IMR-90 (cell line): Measurements from ENCODE around the gene SLC23A3. TPM values are rescaled to one million over a fixed set of nuclear protein-coding genes. Genes with fewer than 3 reads are reported as not detected.

Source experiments
- ATAC-seq: fragments of 200-7000 bp; cut with Tn5 transposase; 2 replicates; pipeline ENCODE4 v1.9.1; 2020; ENCODE audit warnings: low read depth, mild to moderate bottlenecking, moderate library complexity
- BruUV-seq: library from RNA; stranded (reverse); fragments of 400-500 nt; replicated peaks from 2 replicates; lab custom pipeline; 2021; lab: Mats Ljungman, UMichigan
- CTCF ChIA-PET: fragments of 300-600 bp; formaldehyde crosslinking; extraction: SDS; loops from one replicate; lab custom pipeline; 2021; ENCODE audit warnings: antibody characterized with exemption; lab: Yijun Ruan, JAX
- POLR2A ChIA-PET: fragments of 300-600 bp; sonication (Branson Sonifier 250); formaldehyde crosslinking; loops from one replicate; lab custom pipeline; 2022; ENCODE audit warnings: antibody characterized with exemption; ENCODE audit not compliant: unreplicated experiment; lab: Charles Lee
- DNase-seq: peaks from one replicate; pipeline ENCODE4 v3.0.0; 2013
- H2AFZ ChIP-seq: replicated peaks from 2 replicates; pipeline ENCODE3; 2013; ENCODE audit warnings: low read length, mild to moderate bottlenecking; ENCODE audit not compliant: poor library complexity
- H2AK5ac ChIP-seq: 2 replicates; pipeline ENCODE4 v1.6.1; 2013; ENCODE audit warnings: low read depth, low read length, inconsistent platforms
- H2AK9ac ChIP-seq: replicated peaks from 2 replicates; pipeline ENCODE3; 2013; ENCODE audit warnings: mild to moderate bottlenecking, low read depth, low read length, moderate library complexity; ENCODE audit not compliant: poor library complexity
- H2BK120ac ChIP-seq: 2 replicates; pipeline ENCODE4 v1.6.1; 2013; ENCODE audit warnings: low read depth, low read length, inconsistent platforms
- H2BK15ac ChIP-seq: 3 replicates; pipeline ENCODE4 v1.6.1; 2013; ENCODE audit warnings: low read depth, low read length, inconsistent platforms
- H2BK20ac ChIP-seq: 2 replicates; pipeline ENCODE4 v1.6.1; 2013; ENCODE audit warnings: low read depth, mild to moderate bottlenecking, inconsistent platforms, low read length, moderate library complexity
- H2BK5ac ChIP-seq: 2 replicates; pipeline ENCODE4 v1.6.1; 2013; ENCODE audit warnings: mild to moderate bottlenecking, low read depth, low read length, inconsistent platforms; ENCODE audit not compliant: poor library complexity, severe bottlenecking
- H3K14ac ChIP-seq: replicated peaks from 2 replicates; pipeline ENCODE4 v1.6.1; 2013; ENCODE audit warnings: low read depth, low read length, inconsistent platforms
- H3K18ac ChIP-seq: 2 replicates; pipeline ENCODE4 v1.6.1; 2013; ENCODE audit warnings: low read depth, low read length, control low read depth
- H3K23ac ChIP-seq: 2 replicates; pipeline ENCODE4 v1.6.1; 2013; ENCODE audit warnings: low read depth, low read length, inconsistent platforms
- H3K27ac ChIP-seq: 2 replicates; pipeline ENCODE4 v1.5.1; 2013; ENCODE audit warnings: mild to moderate bottlenecking, control low read depth, low read length; ENCODE audit not compliant: insufficient read depth
- H3K27me3 ChIP-seq: 2 replicates; pipeline ENCODE4 v1.6.1; 2013; ENCODE audit warnings: low read length; ENCODE audit not compliant: control insufficient read depth, insufficient read depth
- H3K36me3 ChIP-seq: 2 replicates; pipeline ENCODE4 v1.6.1; 2013; ENCODE audit warnings: low read length, mixed read lengths; ENCODE audit not compliant: control insufficient read depth, insufficient read depth
- H3K4ac ChIP-seq: 2 replicates; pipeline ENCODE4 v1.6.1; 2013; ENCODE audit warnings: low read depth, low read length, inconsistent platforms
- H3K4me1 ChIP-seq: 2 replicates; pipeline ENCODE4 v1.6.1; 2013; ENCODE audit warnings: low read length, mixed read lengths; ENCODE audit not compliant: control insufficient read depth, insufficient read depth
- H3K4me2 ChIP-seq: 2 replicates; pipeline ENCODE4 v1.6.1; 2013; ENCODE audit warnings: low read depth, mild to moderate bottlenecking, control low read depth, low read length, moderate library complexity
- H3K4me3 ChIP-seq: 2 replicates; pipeline ENCODE4 v1.5.1; 2013; ENCODE audit warnings: low read depth, mild to moderate bottlenecking, control low read depth, low read length, moderate library complexity; ENCODE audit not compliant: insufficient read depth
- H3K56ac ChIP-seq: 2 replicates; pipeline ENCODE4 v1.6.1; 2013; ENCODE audit warnings: low read length, inconsistent platforms; ENCODE audit not compliant: insufficient read depth; ENCODE audit errors: extremely low read depth
- H3K79me1 ChIP-seq, 2 experiments: 2 replicates each; pipeline ENCODE4 v1.6.1; 2013; ENCODE audit warnings: low read length in 2 of 2, inconsistent platforms in 1 of 2, low read depth in 1 of 2
- H3K9ac ChIP-seq: 2 replicates; pipeline ENCODE4 v1.6.1; 2013; ENCODE audit warnings: low read depth, low read length, control low read depth
- H3K9me1 ChIP-seq: 2 replicates; pipeline ENCODE4 v1.6.1; 2013; ENCODE audit warnings: low read length, inconsistent platforms; ENCODE audit not compliant: insufficient read depth
- H3K9me3 ChIP-seq: 2 replicates; pipeline ENCODE4 v1.6.1; 2013; ENCODE audit warnings: low read length; ENCODE audit not compliant: control insufficient read depth, insufficient read depth
- H4K20me1 ChIP-seq: 2 replicates; pipeline ENCODE4 v1.6.1; 2013; ENCODE audit warnings: low read length, inconsistent platforms; ENCODE audit not compliant: insufficient read depth
- H4K5ac ChIP-seq: 2 replicates; pipeline ENCODE4 v1.6.1; 2013; ENCODE audit warnings: mild to moderate bottlenecking, low read depth, low read length, control low read depth
- H4K8ac ChIP-seq, 2 experiments: 2 replicates each; pipeline ENCODE4 v1.6.1; 2013; ENCODE audit warnings: low read depth in 2 of 2, low read length in 2 of 2, control low read depth in 1 of 2, inconsistent platforms in 1 of 2
- H4K91ac ChIP-seq: 2 replicates; pipeline ENCODE4 v1.6.1; 2013; ENCODE audit warnings: low read depth, low read length, inconsistent platforms; ENCODE audit not compliant: insufficient read depth
- CTCF ChIP-seq: conservative IDR thresholded peaks from 2 replicates; pipeline ENCODE4 v1.5.1; 2012; ENCODE audit warnings: mild to moderate bottlenecking, low read depth, low read length, improper control_type of control experiment
- whole genome bisulfite sequencing, 2 experiments: methylation state at CpG; one replicate each; pipeline versions ENCODE4 v1.1.5 to v1.1.7; 2013; ENCODE audit warnings: missing lambda C conversion rate in 2 of 2; ENCODE audit not compliant: insufficient read length in 1 of 2; ENCODE audit errors: extremely low coverage in 2 of 2; 5-methylcytosine and 5-hydroxymethylcytosine counted together
- dilution Hi-C: fragments of 300-500 bp; cut with HindIII; formaldehyde crosslinking; loops from one replicate; pipeline ENCODE4 v1.14.3; 2018; ENCODE audit warnings: low sequenced_read_pairs; ENCODE audit not compliant: unreplicated experiment
- in situ Hi-C: fragments of 300-500 bp; cut with MboI; formaldehyde crosslinking; loops from 3 replicates; pipeline ENCODE4 v1.14.3; 2019; ENCODE audit warnings: low sequenced_read_pairs, inconsistent platforms, mixed read lengths
- intact Hi-C: fragments of 100-400 bp; cut with micrococcal nuclease; formaldehyde crosslinking; loops from 2 replicates; pipeline ENCODE4 v1.10.0; 2022
- polyA plus RNA-seq, 3 experiments: library from polyadenylated mRNA; depleted of rRNA; stranded (reverse); fragments of >200 nt; gene quantifications; 2 replicates each; pipeline ENCODE4 v1.2.3, GENCODE V29; 2012; ENCODE audit warnings: low replicate concordance in 1 of 3
- total RNA-seq: library from RNA; depleted of rRNA; stranded (reverse); fragments of >200 nt; gene quantifications from 2 replicates; pipeline ENCODE4 v1.2.3, GENCODE V29; 2012

Gene SLC23A3
- total and polyA plus RNA-seq, 2 of the 4 experiments (the other 2 are of a cell fraction): 0.18 to 0.65 TPM

GRCh38 chr2:219131744-219132143 lies 38.1 kb downstream of the SLC23A3 start:
- in situ Hi-C loops: no loop called here
- ATAC-seq (no peak), DNase-seq (no peak)
- TF ChIP-seq CTCF: no peak
- Histone ChIP-seq H3K4me2 (no peak overlapping the region), H4K91ac (no peak overlapping the region), H3K27me3 (no peaks in the 10 kb centered on the region), H4K5ac (no peak overlapping the region), H3K18ac (no peak overlapping the region), H3K4ac (no peak overlapping the region), H3K9ac (no peak overlapping the region), H3K14ac (no peak overlapping the region), H2AK9ac (no peak overlapping the region), H2BK5ac (no peak overlapping the region), H3K27ac (no peak overlapping the region), H3K56ac (no peak overlapping the region), H3K23ac (no peak overlapping the region), H3K4me3 (no peak overlapping the region), H3K36me3 (no peaks in the 10 kb centered on the region), H3K9me3 (no peaks in the 10 kb centered on the region), H2BK120ac (no peak overlapping the region), H4K20me1 (no peaks in the 10 kb centered on the region), H3K4me1 (no peaks in the 10 kb centered on the region; the same call in 1 of the 2 replicates), H4K8ac (no peak overlapping the region), H2AFZ (no peak overlapping the region), H3K79me1 (no peaks in the 10 kb centered on the region; a peak in 1 of 4 replicates), H2BK20ac (no peak overlapping the region), H2BK15ac (no peak overlapping the region), H3K9me1 (no peaks in the 10 kb centered on the region), H2AK5ac (no peak overlapping the region)
- ChIA-PET POLR2A (no interaction called here), CTCF (interaction anchor here (0.9 to 1.4 kb wide), 2 partner anchors 12 to 59 kb away, joined by 3 read pairs; no protein-coding TSS in a partner anchor)
- BruUV-seq: no TSS peak
- intact Hi-C loops: no loop called here
- dilution Hi-C loops: no loop called here
- WGBS, 2 experiments: no CpG with 5 or more reads among the region's 4 CpGs
